ENCODE results near the gene MCM9.

The MCM9 gene

DNA sequence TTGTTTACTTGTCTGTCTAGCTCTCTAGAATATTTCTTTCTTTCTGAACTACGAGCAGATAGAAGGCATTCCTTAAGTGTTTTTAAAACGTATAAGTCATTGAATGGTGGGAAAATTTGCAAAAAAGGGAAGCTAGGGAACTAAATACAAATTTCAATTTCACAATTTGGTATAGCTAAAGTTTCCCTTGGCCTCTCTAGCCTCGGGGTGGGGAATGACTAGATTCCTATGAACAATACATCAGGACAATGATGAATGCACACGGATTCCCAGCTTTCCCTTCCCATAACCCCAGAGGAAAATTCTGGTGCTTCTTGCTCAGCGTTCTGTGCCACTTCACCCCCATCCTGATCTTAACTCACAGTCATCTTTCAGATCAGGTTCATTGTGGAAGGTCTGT is 154.3 kb downstream of the MCM9 start:
- Histone ChIP-seq H3K9me2 (replicated peaks; ENCODE audit: control insufficient read depth, low read length) (no peaks in the 10 kb centered on the region), H3K36me3 (ENCODE audit: control insufficient read depth, low read length) (no peaks in the 10 kb centered on the region), H3K27me3 (ENCODE audit: control insufficient read depth, low read length) (peaks cover 28% of the 10 kb centered on the region), H3K4me2 (ENCODE audit: low read length) (no peak overlapping the region), H3F3A (ENCODE audit: control insufficient read depth, insufficient read depth) (no peaks in the 10 kb centered on the region), H3K9me3 (ENCODE audit: control insufficient read depth, insufficient read depth, low read length) (no peaks in the 10 kb centered on the region), H3K79me2 (ENCODE audit: control insufficient read depth, low read length) (no peaks in the 10 kb centered on the region), H3K27ac (ENCODE audit: low read depth, low read length) (no peak overlapping the region), H3K4me1 (ENCODE audit: control insufficient read depth, low read length) (no peaks in the 10 kb centered on the region), H4K20me1 (ENCODE audit: control insufficient read depth, insufficient read depth, low read depth, low read length) (no peaks in the 10 kb centered on the region), H3K4me3 (ENCODE audit: low read length) (no peak overlapping the region)
- no peak for TF ChIP-seq EZH2phosphoT487 (IDR thresholded peaks at IDR 0.05; ENCODE audit: borderline replicate concordance, low read length)
- TF ChIP-seq, protein P1, sequence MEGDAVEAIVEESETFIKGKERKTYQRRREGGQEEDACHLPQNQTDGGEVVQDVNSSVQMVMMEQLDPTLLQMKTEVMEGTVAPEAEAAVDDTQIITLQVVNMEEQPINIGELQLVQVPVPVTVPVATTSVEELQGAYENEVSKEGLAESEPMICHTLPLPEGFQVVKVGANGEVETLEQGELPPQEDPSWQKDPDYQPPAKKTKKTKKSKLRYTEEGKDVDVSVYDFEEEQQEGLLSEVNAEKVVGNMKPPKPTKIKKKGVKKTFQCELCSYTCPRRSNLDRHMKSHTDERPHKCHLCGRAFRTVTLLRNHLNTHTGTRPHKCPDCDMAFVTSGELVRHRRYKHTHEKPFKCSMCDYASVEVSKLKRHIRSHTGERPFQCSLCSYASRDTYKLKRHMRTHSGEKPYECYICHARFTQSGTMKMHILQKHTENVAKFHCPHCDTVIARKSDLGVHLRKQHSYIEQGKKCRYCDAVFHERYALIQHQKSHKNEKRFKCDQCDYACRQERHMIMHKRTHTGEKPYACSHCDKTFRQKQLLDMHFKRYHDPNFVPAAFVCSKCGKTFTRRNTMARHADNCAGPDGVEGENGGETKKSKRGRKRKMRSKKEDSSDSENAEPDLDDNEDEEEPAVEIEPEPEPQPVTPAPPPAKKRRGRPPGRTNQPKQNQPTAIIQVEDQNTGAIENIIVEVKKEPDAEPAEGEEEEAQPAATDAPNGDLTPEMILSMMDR (IDR thresholded peaks at IDR 0.05; ENCODE audit: low read depth, low read length, poor library complexity, severe bottlenecking): no peak

DNA sequence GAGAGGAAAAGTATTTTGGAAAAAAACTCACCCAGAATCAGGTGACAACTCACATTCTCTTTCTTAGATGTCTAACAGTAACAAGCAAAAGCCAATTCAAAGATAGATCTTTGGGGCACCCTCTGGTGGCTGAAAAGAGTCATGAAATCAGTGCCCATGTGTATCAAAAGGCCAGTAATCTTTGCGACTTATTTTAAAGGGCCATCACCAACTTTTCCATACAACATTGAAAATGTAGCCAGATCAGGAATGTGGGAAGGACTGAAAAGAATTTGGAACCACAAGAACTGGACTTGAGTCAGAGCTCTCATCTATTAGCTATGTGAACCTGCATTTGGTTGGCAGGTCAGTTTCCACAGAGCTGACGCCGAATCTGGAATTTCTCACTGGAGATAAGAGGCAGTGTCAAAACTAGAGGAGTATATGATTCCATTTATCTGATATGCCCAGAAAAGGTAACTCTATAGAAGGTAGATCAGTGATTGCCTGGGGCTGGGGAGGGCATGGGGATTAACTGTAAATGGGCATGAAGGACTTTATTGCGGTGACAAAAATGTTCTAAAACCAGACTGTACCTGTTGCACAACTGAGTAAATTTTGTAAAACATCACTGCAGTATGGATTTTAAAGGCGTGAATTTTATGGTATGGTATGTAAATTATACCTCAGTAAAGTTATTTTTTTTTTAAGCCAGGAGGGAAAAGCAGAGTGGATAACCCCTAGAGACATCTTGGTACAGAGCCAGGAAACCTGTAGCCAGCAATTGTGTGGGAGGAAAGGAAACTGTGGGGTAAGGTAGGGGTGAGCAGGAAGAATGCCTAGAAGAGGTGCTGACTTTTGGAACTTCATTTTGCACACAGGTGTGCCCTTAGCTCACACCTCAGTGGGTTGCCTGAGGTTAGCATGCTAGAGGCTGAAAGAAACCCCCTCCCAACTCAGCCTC is 158.1 kb downstream of the MCM9 start:
- Histone ChIP-seq H3F3A (ENCODE audit: control insufficient read depth, insufficient read depth) (no peaks in the 10 kb centered on the region), H3K27ac (ENCODE audit: low read depth, low read length) (no peak overlapping the region), H3K36me3 (ENCODE audit: control insufficient read depth, low read length) (no peaks in the 10 kb centered on the region), H4K20me1 (ENCODE audit: control insufficient read depth, insufficient read depth, low read depth, low read length) (no peaks in the 10 kb centered on the region), H3K79me2 (ENCODE audit: control insufficient read depth, low read length) (no peaks in the 10 kb centered on the region), H3K9me3 (ENCODE audit: control insufficient read depth, insufficient read depth, low read length) (no peaks in the 10 kb centered on the region), H3K9me2 (replicated peaks; ENCODE audit: control insufficient read depth, low read length) (no peaks in the 10 kb centered on the region), H3K4me2 (ENCODE audit: low read length) (no peak overlapping the region), H3K4me3 (ENCODE audit: low read length) (no peak overlapping the region), H3K4me1 (ENCODE audit: control insufficient read depth, low read length) (no peaks in the 10 kb centered on the region), H3K27me3 (ENCODE audit: control insufficient read depth, low read length) (peaks cover 34% of the 10 kb centered on the region)
- TF ChIP-seq, protein P1 (IDR thresholded peaks at IDR 0.05; ENCODE audit: low read depth, low read length, poor library complexity, severe bottlenecking): peak; percentile 77
- TF ChIP-seq EZH2phosphoT487 (IDR thresholded peaks at IDR 0.05; ENCODE audit: borderline replicate concordance, low read length): no peak

DNA sequence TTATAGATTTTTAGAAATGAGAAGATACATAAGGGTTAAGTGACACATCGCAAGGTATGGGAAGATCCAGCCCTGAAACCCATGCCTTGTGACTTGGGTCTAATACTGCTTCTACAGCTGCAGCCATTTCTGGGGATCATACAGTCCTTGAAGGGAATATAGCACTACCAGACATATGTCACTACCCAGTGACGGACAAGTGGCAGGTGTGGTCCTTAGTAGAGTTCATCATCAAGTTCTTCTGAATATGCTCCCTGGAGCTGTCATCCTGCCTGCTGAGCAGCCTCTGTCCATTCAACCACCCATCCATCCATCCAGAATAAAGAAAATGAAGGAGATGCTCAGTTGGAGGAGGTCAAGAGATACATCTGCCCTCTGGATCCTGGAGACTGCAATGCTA is 159.6 kb downstream of the MCM9 start:
- no peak for TF ChIP-seq EZH2phosphoT487 (IDR thresholded peaks at IDR 0.05; ENCODE audit: borderline replicate concordance, low read length)
- TF ChIP-seq, protein P1 (IDR thresholded peaks at IDR 0.05; ENCODE audit: low read depth, low read length, poor library complexity, severe bottlenecking): no peak
- Histone ChIP-seq H3K27me3 (ENCODE audit: control insufficient read depth, low read length) (peaks cover 27% of the 10 kb centered on the region), H3K9me3 (ENCODE audit: control insufficient read depth, insufficient read depth, low read length) (no peaks in the 10 kb centered on the region), H3K4me1 (ENCODE audit: control insufficient read depth, low read length) (no peaks in the 10 kb centered on the region), H3F3A (ENCODE audit: control insufficient read depth, insufficient read depth) (no peaks in the 10 kb centered on the region), H3K36me3 (ENCODE audit: control insufficient read depth, low read length) (no peaks in the 10 kb centered on the region), H3K9me2 (replicated peaks; ENCODE audit: control insufficient read depth, low read length) (no peaks in the 10 kb centered on the region), H3K4me3 (ENCODE audit: low read length) (no peak overlapping the region), H4K20me1 (ENCODE audit: control insufficient read depth, insufficient read depth, low read depth, low read length) (no peaks in the 10 kb centered on the region), H3K27ac (ENCODE audit: low read depth, low read length) (no peak overlapping the region), H3K4me2 (ENCODE audit: low read length) (no peak overlapping the region), H3K79me2 (ENCODE audit: control insufficient read depth, low read length) (no peaks in the 10 kb centered on the region)
